ENCODE data around the gene HBE1.

HBE1 gene

GRCh38 chr11:5285703-5286340, 16.1 kb upstream of the HBE1 start:
- DNase-seq (ENCODE audit: low read depth): no peak
- TF ChIP-seq, protein P1, sequence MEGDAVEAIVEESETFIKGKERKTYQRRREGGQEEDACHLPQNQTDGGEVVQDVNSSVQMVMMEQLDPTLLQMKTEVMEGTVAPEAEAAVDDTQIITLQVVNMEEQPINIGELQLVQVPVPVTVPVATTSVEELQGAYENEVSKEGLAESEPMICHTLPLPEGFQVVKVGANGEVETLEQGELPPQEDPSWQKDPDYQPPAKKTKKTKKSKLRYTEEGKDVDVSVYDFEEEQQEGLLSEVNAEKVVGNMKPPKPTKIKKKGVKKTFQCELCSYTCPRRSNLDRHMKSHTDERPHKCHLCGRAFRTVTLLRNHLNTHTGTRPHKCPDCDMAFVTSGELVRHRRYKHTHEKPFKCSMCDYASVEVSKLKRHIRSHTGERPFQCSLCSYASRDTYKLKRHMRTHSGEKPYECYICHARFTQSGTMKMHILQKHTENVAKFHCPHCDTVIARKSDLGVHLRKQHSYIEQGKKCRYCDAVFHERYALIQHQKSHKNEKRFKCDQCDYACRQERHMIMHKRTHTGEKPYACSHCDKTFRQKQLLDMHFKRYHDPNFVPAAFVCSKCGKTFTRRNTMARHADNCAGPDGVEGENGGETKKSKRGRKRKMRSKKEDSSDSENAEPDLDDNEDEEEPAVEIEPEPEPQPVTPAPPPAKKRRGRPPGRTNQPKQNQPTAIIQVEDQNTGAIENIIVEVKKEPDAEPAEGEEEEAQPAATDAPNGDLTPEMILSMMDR (conservative IDR thresholded peaks at IDR 0.05; ENCODE audit: low read length): no peak
- no peak overlapping the region for H3K4me3 ChIP-seq (ENCODE audit: low read length)

- TF ChIP-seq, protein P1 (conservative IDR thresholded peaks at IDR 0.05; ENCODE audit: low read length): no peak
- DNase-seq (ENCODE audit: low read depth): no peak
- no peak overlapping the region for H3K4me3 ChIP-seq (ENCODE audit: low read length)
Measured at GRCh38 chr11:5284637-5285036, 14.9 kb upstream of the HBE1 start.

- TF ChIP-seq, protein P1 (conservative IDR thresholded peaks at IDR 0.05; ENCODE audit: low read length): no peak
- H3K4me3 ChIP-seq (ENCODE audit: low read length): no peak overlapping the region
- no peak for DNase-seq (ENCODE audit: low read depth)
Measured at GRCh38 chr11:5283882-5284281, 14.1 kb upstream of the HBE1 start.

DNA sequence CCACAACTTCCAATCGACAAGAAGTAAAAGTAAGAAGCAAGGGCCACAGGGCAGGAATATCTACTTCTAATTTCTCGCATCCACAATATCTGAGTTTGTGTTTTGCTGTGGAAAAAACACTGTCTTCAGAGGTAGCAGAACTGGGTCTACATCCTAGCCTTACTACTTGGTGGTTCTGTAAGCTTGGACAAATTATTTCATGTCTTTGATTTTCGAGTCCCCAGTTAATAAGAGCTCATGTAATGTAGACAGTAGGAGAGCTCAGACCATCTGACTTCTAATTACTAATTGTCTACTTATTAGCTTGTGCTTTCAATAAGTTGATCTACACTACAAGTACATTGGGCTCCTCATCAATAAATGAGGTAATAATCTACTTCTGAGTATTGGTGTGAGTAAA, 13.3 kb upstream of the HBE1 start:
- H3K4me3 ChIP-seq (ENCODE audit: low read length): no peak overlapping the region
- no peak for DNase-seq (ENCODE audit: low read depth)
- TF ChIP-seq, protein P1 (conservative IDR thresholded peaks at IDR 0.05; ENCODE audit: low read length): no peak

DNA sequence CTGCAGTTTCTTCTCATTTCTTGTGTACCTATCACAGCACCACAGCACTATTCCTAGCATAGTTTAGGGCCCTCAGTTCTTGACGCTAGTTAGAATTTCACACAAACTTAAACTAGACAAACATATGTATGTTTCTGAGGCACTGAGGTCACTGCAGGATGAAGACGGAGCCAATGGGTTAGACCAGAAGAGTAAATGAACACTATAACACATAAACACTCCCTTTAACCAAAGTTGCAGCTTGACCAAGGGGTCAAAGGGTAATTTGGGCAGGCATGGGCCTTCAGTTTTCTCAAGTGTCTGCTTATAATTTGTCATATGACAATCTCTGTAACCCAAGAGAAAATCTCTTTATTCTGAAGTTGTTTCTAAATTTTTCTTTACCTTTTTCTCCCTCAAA, 12.9 kb upstream of the HBE1 start:
- H3K4me3 ChIP-seq (ENCODE audit: low read length): no peak overlapping the region
- TF ChIP-seq, protein P1 (conservative IDR thresholded peaks at IDR 0.05; ENCODE audit: low read length): no peak
- DNase-seq (ENCODE audit: low read depth): no peak

DNA sequence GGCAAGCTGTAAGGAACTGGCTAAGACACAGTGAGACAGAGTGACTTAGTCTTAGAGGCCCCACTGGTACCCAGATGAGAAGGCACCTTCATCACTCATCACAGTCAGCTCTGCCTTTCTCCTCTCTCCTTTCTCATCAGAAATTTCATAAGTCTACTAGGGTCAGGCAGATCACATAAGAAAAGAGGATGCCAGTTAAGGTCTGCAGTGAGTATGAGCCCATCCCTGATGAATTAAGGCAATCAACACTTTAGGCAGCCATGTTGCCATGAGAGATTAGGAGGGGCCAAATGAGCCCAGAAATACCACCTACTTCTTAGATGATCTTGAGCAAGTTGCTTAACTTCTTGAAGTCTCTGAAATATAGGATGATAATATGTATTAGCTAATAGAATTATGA, 11.9 kb upstream of the HBE1 start:
- no peak overlapping the region for H3K4me3 ChIP-seq (ENCODE audit: low read length)
- DNase-seq (ENCODE audit: low read depth): no peak
- TF ChIP-seq, protein P1 (conservative IDR thresholded peaks at IDR 0.05; ENCODE audit: low read length): no peak

- peak; percentile 98 for DNase-seq (ENCODE audit: low read depth)
- TF ChIP-seq, protein P1 (conservative IDR thresholded peaks at IDR 0.05; ENCODE audit: low read length): no peak
- H3K4me3 ChIP-seq (ENCODE audit: low read length): no peak overlapping the region
Measured at GRCh38 chr11:5280582-5281102, 10.9 kb upstream of the HBE1 start.
